NAMALWA (cell line): ENCODE data around the gene PCGF3.
"Not testable (repeated sequence)": the region's sequence is repeated elsewhere in the genome, so short reads cannot be mapped to it uniquely, and the experiment has no call there.

Experiments used
- DNase-seq: peaks from one replicate; pipeline ENCODE4 v3.0.0-alpha.2; 2015; ENCODE audit warnings: low spot score

PCGF3 gene

DNA sequence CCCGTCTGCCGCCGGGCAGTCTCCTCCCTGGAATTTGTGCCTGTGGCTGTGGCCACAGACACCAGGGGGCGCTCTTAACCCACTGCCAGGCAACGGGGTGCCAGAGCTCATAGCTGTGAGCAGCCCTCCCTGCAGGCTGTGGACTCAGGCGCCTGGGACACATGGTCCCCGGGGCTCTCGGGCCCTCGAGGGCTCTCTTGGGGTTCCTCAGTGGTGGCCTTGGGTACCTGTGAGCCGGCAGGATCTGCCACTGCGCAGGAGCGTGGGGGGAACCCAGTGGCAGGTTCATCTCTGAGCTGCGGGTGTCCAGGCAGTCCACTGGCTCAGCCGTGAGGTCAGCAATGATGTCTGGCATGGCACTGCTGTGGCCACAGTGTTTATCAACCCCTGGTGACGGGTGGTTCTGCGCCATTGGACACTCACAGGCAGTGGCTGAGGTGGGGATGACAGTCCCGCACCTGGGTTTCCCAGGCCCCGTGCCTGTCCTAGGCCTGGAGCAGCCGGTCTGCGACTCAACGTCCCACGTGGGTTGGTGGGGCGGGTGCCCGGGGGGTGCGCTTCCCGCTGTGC lies 37.2 kb downstream of the PCGF3 start:
- DNase-seq: peak; percentile 82

GRCh38 chr4:743463-744211 lies 38.0 kb downstream of the PCGF3 start:
- DNase-seq: no peak

DNA sequence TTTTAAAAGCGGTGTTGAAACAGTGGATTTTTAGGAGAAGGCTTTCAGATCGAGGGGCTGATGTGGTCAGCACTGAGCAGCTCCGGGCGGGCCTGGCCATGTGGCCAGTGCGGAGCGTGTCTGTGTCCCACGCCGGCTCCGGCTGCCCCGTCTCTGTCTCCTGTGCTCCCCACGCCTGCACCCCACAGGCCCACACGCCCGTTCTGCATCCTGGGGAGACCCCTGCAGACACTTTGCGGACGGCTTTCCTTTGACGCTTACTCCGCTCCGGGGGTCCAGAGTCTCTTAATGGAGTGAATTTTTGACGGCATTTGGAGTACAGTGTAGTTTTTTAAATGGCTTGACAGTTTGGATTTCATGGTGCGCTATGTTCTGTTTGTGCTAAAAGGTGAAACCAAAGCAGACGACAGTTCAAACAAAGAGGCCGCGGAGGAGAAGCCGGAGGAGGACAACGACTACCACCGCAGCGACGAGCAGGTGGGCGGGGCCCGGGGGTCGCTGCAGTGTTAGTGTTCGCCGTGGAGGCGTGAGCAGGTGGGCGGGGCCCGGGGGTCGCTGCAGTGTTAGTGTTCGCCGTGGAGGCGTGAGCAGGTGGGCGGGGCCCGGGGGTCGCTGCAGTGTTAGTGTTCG lies 38.7 kb downstream of the PCGF3 start:
- DNase-seq: no peak

GRCh38 chr4:747546-748170 lies 42.0 kb downstream of the PCGF3 start:
- no peak for DNase-seq

GRCh38 chr4:748461-748860 lies 42.8 kb downstream of the PCGF3 start:
- DNase-seq: no peak

- DNase-seq: no peak
These were observed 44.4 kb downstream of the PCGF3 start for GRCh38 chr4:749698-750666.

DNA sequence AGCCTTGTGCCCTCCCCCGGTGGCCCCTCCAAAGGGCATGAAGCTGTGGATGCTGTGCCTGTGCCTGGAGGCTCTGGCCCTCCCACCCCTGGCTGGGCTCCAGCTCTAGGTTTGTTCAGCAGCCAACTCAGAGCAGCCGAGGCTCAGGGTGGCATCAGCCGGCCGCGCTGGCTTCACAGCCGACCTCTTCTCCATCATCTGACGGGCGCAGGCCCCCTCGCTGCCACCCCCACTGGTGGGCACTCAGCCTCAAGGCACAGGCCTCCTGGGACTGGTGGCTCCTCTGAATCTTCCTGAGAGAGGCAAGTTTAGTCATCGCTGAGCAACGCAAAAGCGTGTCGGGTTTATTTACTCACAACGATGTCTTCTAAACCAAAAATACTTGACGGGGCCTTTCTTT lies 46.0 kb downstream of the PCGF3 start:
- no peak for DNase-seq

DNA sequence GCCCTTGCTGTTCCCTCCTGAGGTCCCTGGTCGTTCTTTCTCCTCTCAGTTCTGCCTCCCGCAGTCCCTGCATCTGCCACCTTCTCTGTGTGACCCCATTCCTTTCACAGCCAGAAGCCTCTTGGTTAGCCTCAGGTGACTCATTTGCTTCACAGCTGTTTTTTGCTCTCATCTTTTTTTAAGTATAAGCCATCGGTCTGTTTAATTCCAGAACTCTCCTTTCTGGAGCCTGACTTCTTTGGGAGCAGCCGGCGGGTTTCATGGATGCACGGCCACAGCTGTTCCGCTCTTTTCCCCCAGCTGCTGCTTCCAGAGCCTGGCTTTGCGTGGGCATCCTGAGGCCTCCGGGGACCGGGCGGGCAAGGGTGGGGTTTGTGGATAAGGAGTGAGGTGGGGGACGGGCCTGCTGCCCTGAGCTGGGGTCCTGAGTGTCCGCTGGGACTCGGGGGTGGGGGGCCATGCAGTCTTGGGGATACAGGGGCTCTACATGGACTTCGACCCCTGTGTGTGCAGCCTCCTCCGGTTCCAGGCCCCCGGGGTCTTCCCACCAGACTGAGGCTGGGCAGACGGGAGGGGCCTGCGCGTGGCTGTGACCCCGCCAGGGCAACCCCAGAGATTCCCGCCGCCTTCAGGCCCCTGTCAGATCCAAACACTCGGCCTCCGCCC lies 46.7 kb downstream of the PCGF3 start:
- DNase-seq: no peak

GRCh38 chr4:753186-753585 lies 47.6 kb downstream of the PCGF3 start:
- not testable (repeated sequence) for DNase-seq

GRCh38 chr4:754221-755120 lies 48.8 kb downstream of the PCGF3 start:
- no peak for DNase-seq

- DNase-seq: no peak
These were observed 51.5 kb downstream of the PCGF3 start for GRCh38 chr4:757111-757510.

DNA sequence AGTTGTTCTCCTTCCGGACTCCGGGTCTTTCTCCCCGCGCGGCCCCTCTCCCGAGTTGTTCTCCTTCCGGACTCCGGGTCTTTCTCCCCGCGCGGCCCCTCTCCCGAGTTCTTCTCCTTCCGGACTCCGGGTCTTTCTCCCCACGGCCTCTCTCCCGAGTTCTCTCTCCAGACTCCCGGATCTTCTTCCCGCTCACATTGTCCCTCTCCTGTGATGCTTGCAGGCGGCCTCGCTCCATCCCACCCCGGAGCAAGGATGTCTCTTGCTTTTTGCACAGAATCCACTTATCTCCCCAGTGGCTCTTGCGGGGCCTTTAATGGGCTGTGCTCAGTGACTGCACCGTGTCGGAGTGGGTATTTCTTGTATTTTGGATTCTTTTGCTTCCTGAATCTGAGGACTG lies 54.2 kb downstream of the PCGF3 start:
- not testable (repeated sequence) for DNase-seq

DNA sequence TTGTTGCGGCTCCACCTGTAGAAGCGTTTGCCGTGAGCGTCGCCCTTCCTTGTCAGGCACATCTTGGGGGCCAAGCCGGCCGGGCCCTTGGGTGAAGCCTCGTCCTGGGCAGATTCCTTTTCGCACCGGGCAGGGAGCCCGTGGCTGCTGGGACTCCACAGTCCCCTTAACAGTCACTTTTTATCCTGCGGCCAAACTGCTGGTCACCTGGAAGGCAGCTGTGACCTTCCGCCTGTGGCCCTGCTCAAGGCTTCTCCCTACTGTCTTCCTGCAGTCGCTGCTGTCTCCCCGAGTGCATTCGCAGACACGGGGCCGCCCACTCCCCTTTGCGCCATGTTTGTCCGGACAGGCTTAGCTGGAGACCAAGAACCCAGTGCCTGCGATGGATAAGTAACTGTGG lies 55.0 kb downstream of the PCGF3 start:
- no peak for DNase-seq

GRCh38 chr4:761086-761485 lies 55.5 kb downstream of the PCGF3 start:
- no peak for DNase-seq

DNA sequence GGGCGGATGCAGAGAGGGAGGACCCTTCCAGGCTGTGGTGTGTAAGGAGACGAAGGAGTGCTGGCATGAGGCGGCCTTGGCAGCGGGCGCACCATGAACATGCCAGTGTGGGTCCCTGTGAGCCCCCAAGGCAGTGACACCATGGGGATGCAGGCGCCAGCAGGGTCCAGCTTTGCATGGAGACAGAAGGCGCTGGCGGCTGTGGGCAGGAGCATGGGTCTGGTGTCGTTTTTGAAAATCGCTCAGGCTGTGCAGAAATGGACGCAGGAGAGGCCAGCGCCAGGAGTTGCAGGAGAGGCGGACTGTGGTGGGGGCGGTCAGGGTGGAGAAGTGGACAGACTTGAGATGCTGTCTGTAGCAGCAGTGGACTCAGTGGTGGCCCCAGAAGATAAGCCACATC lies 56.1 kb downstream of the PCGF3 start:
- no peak for DNase-seq

DNA sequence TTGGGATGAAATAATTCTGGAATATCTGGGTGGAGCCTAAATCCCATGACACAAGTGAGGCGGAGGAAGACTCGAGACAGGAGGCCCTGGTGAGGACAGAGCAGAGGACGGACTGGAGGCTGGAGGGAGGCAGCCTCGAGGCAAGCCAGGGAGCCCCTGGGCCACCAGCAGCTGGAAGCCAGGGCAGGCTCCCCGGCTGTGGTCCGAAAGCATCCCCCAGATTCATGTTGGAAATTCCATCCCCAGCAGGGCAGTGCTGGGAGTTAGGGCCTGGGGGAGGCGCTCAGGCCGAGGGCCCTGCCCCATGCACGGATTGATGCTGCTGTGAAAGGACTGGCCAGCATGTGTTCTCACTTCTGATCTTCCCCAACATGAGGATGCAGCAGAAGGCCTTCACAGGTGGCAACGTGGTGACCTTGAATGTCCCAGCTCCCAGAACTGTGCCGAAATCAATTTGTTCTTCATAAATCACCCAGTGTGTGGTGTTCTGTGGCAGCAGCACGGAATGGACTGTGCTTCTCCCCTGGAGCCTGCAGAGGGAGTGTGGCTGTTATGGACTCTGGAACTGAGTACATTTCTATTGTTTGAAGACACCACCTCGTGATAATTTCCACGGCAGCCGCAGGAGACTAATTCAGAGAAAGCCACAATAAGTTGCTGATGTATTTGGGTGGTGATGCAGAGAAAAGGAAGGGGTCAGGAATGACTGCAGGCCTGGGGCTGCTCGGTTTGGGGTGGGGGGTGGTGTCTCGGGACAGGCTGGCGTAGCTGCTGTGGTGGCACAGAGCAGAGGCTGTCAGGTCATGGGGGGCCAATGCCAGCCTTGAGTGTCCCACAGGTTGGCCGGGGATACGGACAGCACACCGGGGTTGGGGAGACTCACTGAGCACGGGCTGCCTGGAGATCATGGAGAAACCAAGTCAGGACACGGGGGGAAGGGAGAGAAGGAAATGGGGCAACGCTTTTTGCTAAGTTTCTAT lies 56.9 kb downstream of the PCGF3 start:
- DNase-seq: peak; percentile 55

GRCh38 chr4:763191-763810 lies 57.7 kb downstream of the PCGF3 start:
- DNase-seq: no peak

GRCh38 chr4:763922-764321 lies 58.3 kb downstream of the PCGF3 start:
- DNase-seq: no peak
